Smooth muscle cell (in vitro differentiated cells): Measurements from ENCODE around the gene AKAP5. TPM values are rescaled to one million over a fixed set of nuclear protein-coding genes. Genes with fewer than 3 reads are reported as not detected.

Source experiments
- DNase-seq: peaks from one replicate; lab custom pipeline; 2025; ENCODE audit not compliant: unreplicated experiment; lab: John Stamatoyannopoulos, UW
- H2AFZ ChIP-seq: fragments of 200-600 bp; sonication (generic); 2 replicates; pipeline ENCODE4 v1.6.0; 2016; ENCODE audit warnings: antibody characterized with exemption, low read depth, mild to moderate bottlenecking
- H3F3A ChIP-seq: fragments of 200-600 bp; sonication (generic); 2 replicates; pipeline ENCODE4 v1.6.0; 2017; ENCODE audit warnings: antibody characterized with exemption, low read depth
- H3K27ac ChIP-seq: fragments of 200-600 bp; sonication (generic); 2 replicates; pipeline ENCODE4 v1.5.1; 2016; ENCODE audit warnings: low read depth, mild to moderate bottlenecking
- H3K27me3 ChIP-seq: fragments of 200-600 bp; sonication (generic); 2 replicates; pipeline ENCODE4 v1.6.1; 2016; ENCODE audit warnings: low read depth, mild to moderate bottlenecking
- H3K36me3 ChIP-seq: fragments of 200-600 bp; sonication (generic); 2 replicates; pipeline ENCODE4 v1.5.1; 2016; ENCODE audit warnings: low read depth
- H3K4me1 ChIP-seq: fragments of 200-600 bp; sonication (generic); 2 replicates; pipeline ENCODE4 v1.5.1; 2016; ENCODE audit warnings: low read depth
- H3K4me2 ChIP-seq: fragments of 200-600 bp; sonication (generic); 2 replicates; pipeline ENCODE4 v1.6.0; 2016; ENCODE audit warnings: mild to moderate bottlenecking
- H3K4me3 ChIP-seq: fragments of 200-600 bp; sonication (generic); 2 replicates; pipeline ENCODE4 v1.5.1; 2016; ENCODE audit warnings: mild to moderate bottlenecking
- H3K79me2 ChIP-seq: fragments of 200-600 bp; sonication (generic); 2 replicates; pipeline ENCODE4 v1.6.0; 2016; ENCODE audit warnings: low read depth, mild to moderate bottlenecking
- H3K9ac ChIP-seq: fragments of 200-600 bp; sonication (generic); 2 replicates; pipeline ENCODE4 v1.6.0; 2016; ENCODE audit warnings: low read depth
- H3K9me3 ChIP-seq: fragments of 200-600 bp; sonication (generic); replicated peaks from 2 replicates; pipeline ENCODE4 v1.5.1; 2016; ENCODE audit warnings: low read depth
- H4K20me1 ChIP-seq: fragments of 200-600 bp; sonication (generic); 2 replicates; pipeline ENCODE4 v1.6.0; 2016; ENCODE audit warnings: low read depth
- CTCF ChIP-seq: fragments of 200-600 bp; sonication (generic); IDR thresholded peaks from 2 replicates; pipeline ENCODE4 v1.5.1; 2017; ENCODE audit warnings: borderline replicate concordance, mild to moderate bottlenecking, antibody characterized with exemption; ENCODE audit not compliant: insufficient read depth, poor library complexity, severe bottlenecking
- WGBS: methylation state at CpG from one replicate; pipeline ENCODE4 v1.1.7; 2016; ENCODE audit warnings: low lambda C conversion rate; 5-methylcytosine and 5-hydroxymethylcytosine counted together
- polyA plus RNA-seq: library from polyadenylated mRNA; unstranded; fragments of >200 nt; fragmentation: Nextera tagmentation; extraction: Ambion mirVana; gene quantifications from 2 replicates; pipeline ENCODE4 v1.2.1, GENCODE V29; 2016
- total RNA-seq: library from RNA; depleted of rRNA; stranded (reverse); fragments of >200 nt; gene quantifications from 2 replicates; pipeline ENCODE4 v1.2.3, GENCODE V29; 2014

Gene AKAP5
- total and polyA plus RNA-seq, 2 experiments from 2014 or later, result 0.94 to 4.4 TPM

DNA sequence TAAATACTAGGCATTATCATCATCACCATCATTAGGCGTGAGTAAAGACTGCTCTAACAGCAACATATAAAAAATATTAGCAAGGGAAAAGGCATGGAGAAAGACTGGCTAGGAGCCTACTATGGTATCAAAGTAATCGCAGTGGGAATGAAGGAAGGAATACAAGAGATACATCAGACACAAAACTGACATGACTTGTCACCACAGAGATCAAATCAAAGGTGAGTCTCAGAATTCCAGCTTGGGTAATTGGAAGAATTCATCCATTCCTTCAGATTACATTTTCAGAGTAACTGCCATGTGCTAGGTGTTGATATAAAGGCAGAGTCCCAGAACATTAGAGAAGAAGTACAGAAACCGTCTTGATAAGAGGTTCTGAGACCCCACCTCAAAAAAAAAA, 28.2 kb downstream of the AKAP5 start:
- Histone ChIP-seq H3K4me3 (no peak overlapping the region), H3K4me2 (no peak overlapping the region), H3K4me1 (no peaks in the 10 kb centered on the region), H3K79me2 (peaks cover 39% of the 10 kb centered on the region), H3K36me3 (no peaks in the 10 kb centered on the region), H3K9ac (no peak overlapping the region), H3F3A (no peaks in the 10 kb centered on the region), H4K20me1 (peaks cover 13% of the 10 kb centered on the region), H3K9me3 (no peaks in the 10 kb centered on the region), H3K27me3 (no peaks in the 10 kb centered on the region), H2AFZ (no peak overlapping the region), H3K27ac (no peak overlapping the region)
- no peak for DNase-seq
- WGBS, result 83% methylated on average over 3 of the region's 3 CpGs
- no peak for TF ChIP-seq CTCF

DNA sequence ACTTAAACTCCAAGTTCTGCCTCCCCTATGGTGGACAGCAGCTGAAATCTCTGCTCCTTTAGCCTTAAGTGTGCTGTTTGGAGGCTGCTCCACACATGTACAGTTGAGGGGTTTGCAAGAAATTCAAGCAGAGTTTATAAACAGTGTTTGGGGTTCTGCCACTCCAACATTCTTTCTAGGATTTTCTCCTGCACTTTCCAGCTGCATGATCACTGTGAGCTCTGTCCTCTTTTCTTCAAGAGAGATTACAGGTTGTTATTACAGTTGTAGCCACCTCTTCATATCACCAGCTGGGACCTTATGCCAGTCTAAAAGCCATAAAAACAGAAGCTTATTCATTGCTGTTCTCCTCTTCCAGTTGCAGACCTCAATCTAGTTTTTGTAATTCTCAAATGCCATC, 30.0 kb downstream of the AKAP5 start:
- H3K36me3 ChIP-seq, result no peaks in the 10 kb centered on the region
- H3F3A ChIP-seq, result no peaks in the 10 kb centered on the region
- H3K27ac ChIP-seq, result no peak overlapping the region
- TF ChIP-seq CTCF, result no peak
- H3K27me3 ChIP-seq, result no peaks in the 10 kb centered on the region
- H3K79me2 ChIP-seq, result peaks cover 56% of the 10 kb centered on the region
- H3K4me1 ChIP-seq, result no peaks in the 10 kb centered on the region
- no peak overlapping the region for H3K4me3 ChIP-seq
- no peak overlapping the region for H3K4me2 ChIP-seq
- no peaks in the 10 kb centered on the region for H3K9me3 ChIP-seq
- no peak overlapping the region for H3K9ac ChIP-seq
- DNase-seq, result no peak
- H2AFZ ChIP-seq, result no peak overlapping the region
- peaks cover 13% of the 10 kb centered on the region for H4K20me1 ChIP-seq

- H3K36me3 ChIP-seq, result no peaks in the 10 kb centered on the region
- TF ChIP-seq CTCF, result no peak
- H3F3A ChIP-seq, result peaks cover 6% of the 10 kb centered on the region
- no peak overlapping the region for H3K9ac ChIP-seq
- peaks cover 8% of the 10 kb centered on the region for H3K4me1 ChIP-seq
- no peaks in the 10 kb centered on the region for H3K27me3 ChIP-seq
- H4K20me1 ChIP-seq, result peaks cover 1% of the 10 kb centered on the region
- H3K27ac ChIP-seq, result no peak overlapping the region
- peaks cover 65% of the 10 kb centered on the region for H3K79me2 ChIP-seq
- H3K4me2 ChIP-seq, result no peak overlapping the region
- no peak for DNase-seq
- no peak overlapping the region for H2AFZ ChIP-seq
- no peak overlapping the region for H3K4me3 ChIP-seq
- no peaks in the 10 kb centered on the region for H3K9me3 ChIP-seq
Measured at GRCh38 chr14:64496764-64497163, 31.5 kb downstream of the AKAP5 start.

- Histone ChIP-seq H3K9ac (no peak overlapping the region), H2AFZ (no peak overlapping the region), H3K79me2 (peaks cover 59% of the 10 kb centered on the region), H3K4me3 (no peak overlapping the region), H3K27me3 (no peaks in the 10 kb centered on the region), H3K27ac (peak overlapping the region; percentile 100), H3K36me3 (no peaks in the 10 kb centered on the region), H3F3A (peaks cover 15% of the 10 kb centered on the region), H3K4me2 (peak overlapping the region; percentile 85), H3K4me1 (peaks cover 19% of the 10 kb centered on the region), H4K20me1 (no peaks in the 10 kb centered on the region), H3K9me3 (no peaks in the 10 kb centered on the region)
- no peak for DNase-seq
- WGBS, result 86% methylated on average over 1 of the region's 1 CpG
- no peak for TF ChIP-seq CTCF
Measured at GRCh38 chr14:64500088-64500487, 34.8 kb downstream of the AKAP5 start.
